ENCODE measurements around the gene C2orf72. TPM values are rescaled to one million over a fixed set of nuclear protein-coding genes. Genes with fewer than 3 reads are reported as not detected.
"Not testable (repeated sequence)": the region's sequence is repeated elsewhere in the genome, so short reads cannot be mapped to it uniquely, and the experiment has no call there.

Gene C2orf72
- total RNA-seq, 1 donor from 2014 or later: 0.25 TPM

DNA sequence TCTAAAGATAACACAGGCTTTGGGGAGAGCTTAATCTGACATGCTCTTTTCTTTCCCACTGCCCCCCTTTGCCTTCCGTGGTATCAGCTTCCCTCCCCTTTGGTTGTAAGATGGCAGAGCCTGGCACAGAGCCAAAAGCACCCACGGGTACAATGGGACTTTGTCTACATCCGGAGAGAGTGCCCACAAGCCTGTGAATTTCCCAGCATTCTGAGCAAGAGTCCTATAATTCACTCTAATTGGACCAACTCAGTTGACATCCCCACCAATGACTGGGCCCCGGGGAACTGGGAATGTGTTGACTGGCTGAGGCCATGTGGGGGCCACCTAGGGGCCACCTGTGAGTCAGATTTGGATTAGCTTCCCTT is 20.1 kb upstream of the C2orf72 start:
- no peaks in the 10 kb centered on the region for H3K27me3 ChIP-seq
- no peak for TF ChIP-seq POLR2A (IDR thresholded peaks at IDR 0.05)
- TF ChIP-seq, protein P1, sequence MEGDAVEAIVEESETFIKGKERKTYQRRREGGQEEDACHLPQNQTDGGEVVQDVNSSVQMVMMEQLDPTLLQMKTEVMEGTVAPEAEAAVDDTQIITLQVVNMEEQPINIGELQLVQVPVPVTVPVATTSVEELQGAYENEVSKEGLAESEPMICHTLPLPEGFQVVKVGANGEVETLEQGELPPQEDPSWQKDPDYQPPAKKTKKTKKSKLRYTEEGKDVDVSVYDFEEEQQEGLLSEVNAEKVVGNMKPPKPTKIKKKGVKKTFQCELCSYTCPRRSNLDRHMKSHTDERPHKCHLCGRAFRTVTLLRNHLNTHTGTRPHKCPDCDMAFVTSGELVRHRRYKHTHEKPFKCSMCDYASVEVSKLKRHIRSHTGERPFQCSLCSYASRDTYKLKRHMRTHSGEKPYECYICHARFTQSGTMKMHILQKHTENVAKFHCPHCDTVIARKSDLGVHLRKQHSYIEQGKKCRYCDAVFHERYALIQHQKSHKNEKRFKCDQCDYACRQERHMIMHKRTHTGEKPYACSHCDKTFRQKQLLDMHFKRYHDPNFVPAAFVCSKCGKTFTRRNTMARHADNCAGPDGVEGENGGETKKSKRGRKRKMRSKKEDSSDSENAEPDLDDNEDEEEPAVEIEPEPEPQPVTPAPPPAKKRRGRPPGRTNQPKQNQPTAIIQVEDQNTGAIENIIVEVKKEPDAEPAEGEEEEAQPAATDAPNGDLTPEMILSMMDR (IDR thresholded peaks at IDR 0.05): no peak
- TF ChIP-seq POLR2AphosphoS5 (IDR thresholded peaks at IDR 0.05; ENCODE audit: insufficient read depth in 1 of 2, low read depth in 1 of 2): no peak
- intact Hi-C loops (cut with DNase I): no loop called here

GRCh38 chr2:231018184-231018583 is 19.1 kb upstream of the C2orf72 start:
- no peaks in the 10 kb centered on the region for H3K4me1 ChIP-seq
- H3K27ac ChIP-seq: no peak overlapping the region
- intact Hi-C loops (cut with DNase I): no loop called here
- no peaks in the 10 kb centered on the region for H3K36me3 ChIP-seq
- no peaks in the 10 kb centered on the region for H3K9me3 ChIP-seq
- H3K4me3 ChIP-seq: no peak overlapping the region
- DNase-seq (ENCODE audit: extremely low spot score in 2 of 2): no peak
- H3K27me3 ChIP-seq: no peaks in the 10 kb centered on the region
- no peak for TF ChIP-seq POLR2AphosphoS5 (IDR thresholded peaks at IDR 0.05; ENCODE audit: insufficient read depth in 1 of 2, low read depth in 1 of 2)

More for the DNA sequence above, 20.1 kb upstream of the C2orf72 start:
- H3K4me3 ChIP-seq: no peak overlapping the region
- no peaks in the 10 kb centered on the region for H3K36me3 ChIP-seq
- no peaks in the 10 kb centered on the region for H3K4me1 ChIP-seq
- no peaks in the 10 kb centered on the region for H3K9me3 ChIP-seq
- no peak for DNase-seq (ENCODE audit: extremely low spot score in 2 of 2)
- H3K27ac ChIP-seq: no peak overlapping the region

- intact Hi-C loops (cut with DNase I): not testable (repeated sequence)
Measured at GRCh38 chr2:231025059-231025458, 12.3 kb upstream of the C2orf72 start.

DNA sequence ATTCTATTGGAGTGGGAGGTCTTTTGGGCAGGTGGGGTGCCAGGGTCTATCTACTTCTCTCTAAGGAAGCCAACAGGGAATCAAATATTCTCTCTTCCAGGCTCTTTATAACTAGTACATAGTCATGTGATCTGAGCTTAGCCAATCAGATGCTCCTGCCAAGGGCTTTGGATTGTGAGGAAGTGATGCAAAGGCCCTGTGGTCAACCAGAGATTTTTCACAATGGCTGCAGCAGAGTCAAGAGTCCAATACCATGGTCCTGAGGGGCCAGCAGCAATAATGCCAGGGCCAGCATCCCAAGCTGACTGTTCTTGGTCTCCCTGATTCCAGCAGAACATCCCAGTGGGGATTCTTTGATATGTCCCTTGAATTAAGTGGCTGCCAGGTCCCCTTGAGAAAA is 8.4 kb upstream of the C2orf72 start:
- Histone ChIP-seq H3K36me3 (no peaks in the 10 kb centered on the region), H3K9me3 (no peaks in the 10 kb centered on the region), H3K4me3 (no peak overlapping the region), H3K4me1 (no peaks in the 10 kb centered on the region), H3K27me3 (no peaks in the 10 kb centered on the region), H3K27ac (no peak overlapping the region)
- no peak for DNase-seq (ENCODE audit: extremely low spot score in 2 of 2)
- TF ChIP-seq, protein P1 (IDR thresholded peaks at IDR 0.05): no peak
- TF ChIP-seq POLR2A (IDR thresholded peaks at IDR 0.05) (no peak), POLR2AphosphoS5 (IDR thresholded peaks at IDR 0.05; ENCODE audit: insufficient read depth in 1 of 2, low read depth in 1 of 2) (no peak)
- intact Hi-C loops (cut with DNase I): no loop called here

More at GRCh38 chr2:231025059-231025458, 12.3 kb upstream of the C2orf72 start:
- not testable (repeated sequence) for H3K27me3 ChIP-seq; H3K36me3 ChIP-seq; H3K27ac ChIP-seq; H3K4me3 ChIP-seq; H3K4me1 ChIP-seq; H3K9me3 ChIP-seq; DNase-seq (ENCODE audit: extremely low spot score in 2 of 2)

- TF ChIP-seq POLR2AphosphoS5 (IDR thresholded peaks at IDR 0.05; ENCODE audit: insufficient read depth in 1 of 2, low read depth in 1 of 2) (no peak), POLR2A (IDR thresholded peaks at IDR 0.05) (no peak)
- TF ChIP-seq, protein P1 (IDR thresholded peaks at IDR 0.05): no peak
- no peaks in the 10 kb centered on the region for H3K27me3 ChIP-seq
- H3K36me3 ChIP-seq: no peaks in the 10 kb centered on the region
- no peak overlapping the region for H3K4me3 ChIP-seq
- H3K27ac ChIP-seq: no peak overlapping the region
- no peaks in the 10 kb centered on the region for H3K9me3 ChIP-seq
- no peak for DNase-seq (ENCODE audit: extremely low spot score in 2 of 2)
- no peaks in the 10 kb centered on the region for H3K4me1 ChIP-seq
- intact Hi-C loops (cut with DNase I): no loop called here
Measured at GRCh38 chr2:231029563-231029962, 7.8 kb upstream of the C2orf72 start.

DNA sequence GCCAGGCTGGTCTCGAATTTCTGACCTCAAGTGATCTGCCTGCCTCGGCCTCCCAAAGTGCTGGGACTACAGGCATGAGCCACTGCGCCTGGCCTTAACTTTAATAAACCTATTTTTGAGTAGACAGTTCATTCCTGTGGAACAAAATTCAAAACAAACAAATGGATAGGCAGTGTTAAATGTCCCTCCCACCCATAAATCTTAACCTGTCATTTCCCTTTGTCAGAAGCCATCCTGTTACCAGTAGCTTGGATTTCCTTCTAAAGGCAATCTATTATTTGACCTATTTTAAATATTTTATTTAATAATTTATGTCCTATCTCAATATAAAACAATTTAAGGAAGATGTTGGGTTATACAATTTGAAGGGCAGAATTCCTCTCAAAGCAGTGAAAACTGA is 6.6 kb upstream of the C2orf72 start:
- TF ChIP-seq, protein P1 (IDR thresholded peaks at IDR 0.05): no peak
- TF ChIP-seq POLR2AphosphoS5 (IDR thresholded peaks at IDR 0.05; ENCODE audit: insufficient read depth in 1 of 2, low read depth in 1 of 2): no peak
- no peak for TF ChIP-seq POLR2A (IDR thresholded peaks at IDR 0.05)
- DNase-seq (ENCODE audit: extremely low spot score in 2 of 2): no peak
- Histone ChIP-seq H3K4me3 (no peak overlapping the region), H3K4me1 (no peaks in the 10 kb centered on the region), H3K27me3 (no peaks in the 10 kb centered on the region), H3K27ac (no peak overlapping the region), H3K9me3 (no peaks in the 10 kb centered on the region), H3K36me3 (no peaks in the 10 kb centered on the region)
- intact Hi-C loops (cut with DNase I): no loop called here

Data from vagina (tissue), 2 donors.